Measurements from ENCODE around the gene NAAA. TPM values are rescaled to one million over a fixed set of nuclear protein-coding genes. Genes with fewer than 3 reads are reported as not detected.

NAAA gene
- total RNA-seq, 2 donors from 2014 or later = 1.7 TPM

- H3K9me3 ChIP-seq (ENCODE audit: control insufficient read depth, low read length) = no peaks in the 10 kb centered on the region
- peaks cover 5% of the 10 kb centered on the region for H3K9me3 Mint-ChIP-seq
- no peaks in the 10 kb centered on the region for H3K27me3 Mint-ChIP-seq (ENCODE audit: insufficient read depth)
- no peak overlapping the region for H3K9ac ChIP-seq (ENCODE audit: extremely low read depth, low read length, poor library complexity, severe bottlenecking)
- H3K4me3 Mint-ChIP-seq = no peak overlapping the region
- H3K4me1 Mint-ChIP-seq = no peaks in the 10 kb centered on the region
- peak overlapping the region; percentile 6 for H3K27ac Mint-ChIP-seq
- H3K4me3 ChIP-seq (ENCODE audit: low read length) = no peak overlapping the region
- H3K27ac ChIP-seq (ENCODE audit: low read depth, low read length) = no peak overlapping the region
- no peaks in the 10 kb centered on the region for H3K4me1 ChIP-seq (ENCODE audit: control insufficient read depth, insufficient read depth, low read length)
- H3K36me3 Mint-ChIP-seq (ENCODE audit: low read depth) = peaks cover 81% of the 10 kb centered on the region
- DNase-seq = no peak
- peaks cover 91% of the 10 kb centered on the region for H3K36me3 ChIP-seq (ENCODE audit: control insufficient read depth, insufficient read depth, low read length)
- 94 to 95% methylated on average over 2 of the region's 2 CpGs for WGBS, 2 experiments (ENCODE audit: insufficient coverage in 1 of 2, insufficient read length in 1 of 2)
- no peaks in the 10 kb centered on the region for H3K27me3 ChIP-seq (ENCODE audit: control insufficient read depth, insufficient read depth, low read length, poor library complexity, severe bottlenecking)
- no peak for TF ChIP-seq CTCF (conservative IDR thresholded peaks at IDR 0.05)
Observed at GRCh38 chr4:75953509-75953908, 12.7 kb upstream of the NAAA start.

GRCh38 chr4:75950213-75950815 lies 9.5 kb upstream of the NAAA start:
- H3K36me3 ChIP-seq (ENCODE audit: control insufficient read depth, insufficient read depth, low read length) = peaks cover 88% of the 10 kb centered on the region
- H3K36me3 Mint-ChIP-seq (ENCODE audit: low read depth) = peaks cover 72% of the 10 kb centered on the region

GRCh38 chr4:75948822-75949444 lies 8.1 kb upstream of the NAAA start:
- peaks cover 87% of the 10 kb centered on the region for H3K36me3 ChIP-seq (ENCODE audit: control insufficient read depth, insufficient read depth, low read length)
- WGBS, 2 experiments (ENCODE audit: insufficient coverage in 1 of 2, insufficient read length in 1 of 2) = 89 to 95% methylated on average over 3 to 5 of the region's 5 CpGs
- no peak overlapping the region for H3K4me3 Mint-ChIP-seq

More at GRCh38 chr4:75950213-75950815, 9.5 kb upstream of the NAAA start:
- Histone ChIP-seq H3K4me1 (ENCODE audit: control insufficient read depth, insufficient read depth, low read length) (no peaks in the 10 kb centered on the region), H3K9ac (ENCODE audit: extremely low read depth, low read length, poor library complexity, severe bottlenecking) (no peak overlapping the region), H3K27ac (ENCODE audit: low read depth, low read length) (no peak overlapping the region), H3K9me3 (ENCODE audit: control insufficient read depth, low read length) (no peaks in the 10 kb centered on the region), H3K4me3 (ENCODE audit: low read length) (no peak overlapping the region), H3K27me3 (ENCODE audit: control insufficient read depth, insufficient read depth, low read length, poor library complexity, severe bottlenecking) (no peaks in the 10 kb centered on the region)
- Mint-ChIP-seq H3K4me1 (no peaks in the 10 kb centered on the region), H3K9me3 (peaks cover 5% of the 10 kb centered on the region), H3K4me3 (no peak overlapping the region), H3K27me3 (ENCODE audit: insufficient read depth) (no peaks in the 10 kb centered on the region), H3K27ac (no peak overlapping the region)
- TF ChIP-seq CTCF (conservative IDR thresholded peaks at IDR 0.05) = no peak
- 80 to 95% methylated on average over 1 to 3 of the region's 3 CpGs for WGBS, 2 experiments (ENCODE audit: insufficient coverage in 1 of 2, insufficient read length in 1 of 2)
- DNase-seq = no peak

More at GRCh38 chr4:75948822-75949444, 8.1 kb upstream of the NAAA start:
- Mint-ChIP-seq H3K36me3 (ENCODE audit: low read depth) (peaks cover 62% of the 10 kb centered on the region), H3K27ac (peak overlapping the region; percentile 30), H3K4me1 (no peaks in the 10 kb centered on the region), H3K27me3 (ENCODE audit: insufficient read depth) (no peaks in the 10 kb centered on the region), H3K9me3 (no peaks in the 10 kb centered on the region)
- H3K4me1 ChIP-seq (ENCODE audit: control insufficient read depth, insufficient read depth, low read length) = no peaks in the 10 kb centered on the region
- H3K27me3 ChIP-seq (ENCODE audit: control insufficient read depth, insufficient read depth, low read length, poor library complexity, severe bottlenecking) = no peaks in the 10 kb centered on the region
- DNase-seq = no peak
- H3K9ac ChIP-seq (ENCODE audit: extremely low read depth, low read length, poor library complexity, severe bottlenecking) = no peak overlapping the region
- H3K9me3 ChIP-seq (ENCODE audit: control insufficient read depth, low read length) = no peaks in the 10 kb centered on the region
- H3K4me3 ChIP-seq (ENCODE audit: low read length) = no peak overlapping the region
- H3K27ac ChIP-seq (ENCODE audit: low read depth, low read length) = no peak overlapping the region
- no peak for TF ChIP-seq CTCF (conservative IDR thresholded peaks at IDR 0.05)

Measured in endodermal cell (in vitro differentiated cells).